DOHH2 (cell line): ENCODE results near the gene RASSF10.

ENCODE experiments used
- H3F3A ChIP-seq: fragments of 200-600 bp; sonication (generic), shearing (Covaris generic); 2 replicates; pipeline ENCODE4 v1.6.0; 2016; ENCODE audit warnings: antibody characterized with exemption, mild to moderate bottlenecking; ENCODE audit not compliant: control insufficient read depth, insufficient read depth
- H3K27ac ChIP-seq: fragments of 200-600 bp; sonication (generic); 2 replicates; pipeline ENCODE4 v1.5.1; 2014; ENCODE audit warnings: low read depth, mild to moderate bottlenecking, low read length, moderate library complexity
- H3K27me3 ChIP-seq: fragments of 200-600 bp; sonication (generic); 2 replicates; pipeline ENCODE4 v1.6.1; 2014; ENCODE audit warnings: mild to moderate bottlenecking, low read length, mixed read lengths; ENCODE audit not compliant: control insufficient read depth
- H3K36me3 ChIP-seq: fragments of 200-600 bp; sonication (generic); 2 replicates; pipeline ENCODE4 v1.6.1; 2014; ENCODE audit warnings: mild to moderate bottlenecking, low read length, moderate library complexity, mixed read lengths; ENCODE audit not compliant: control insufficient read depth
- H3K4me1 ChIP-seq: fragments of 200-600 bp; sonication (generic); 2 replicates; pipeline ENCODE4 v1.6.1; 2014; ENCODE audit warnings: mild to moderate bottlenecking, low read length, mixed read lengths; ENCODE audit not compliant: control insufficient read depth
- H3K4me2 ChIP-seq: fragments of 200-600 bp; sonication (generic); 2 replicates; pipeline ENCODE4 v1.6.0; 2014; ENCODE audit warnings: mild to moderate bottlenecking, low read length, moderate library complexity
- H3K4me3 ChIP-seq: fragments of 200-600 bp; sonication (generic); 2 replicates; pipeline ENCODE4 v1.5.1; 2014; ENCODE audit warnings: mild to moderate bottlenecking, low read length, mixed read lengths
- H3K79me2 ChIP-seq: fragments of 200-600 bp; sonication (generic); 2 replicates; pipeline ENCODE4 v1.6.1; 2014; ENCODE audit warnings: mild to moderate bottlenecking, low read length, mixed read lengths; ENCODE audit not compliant: control insufficient read depth
- H3K9me2 ChIP-seq: fragments of 200-600 bp; sonication (generic); replicated peaks from 2 replicates; pipeline ENCODE4 v1.6.1; 2014; ENCODE audit warnings: mild to moderate bottlenecking, low read length, mixed read lengths; ENCODE audit not compliant: control insufficient read depth
- H3K9me3 ChIP-seq: fragments of 200-600 bp; sonication (generic); 2 replicates; pipeline ENCODE4 v1.6.1; 2014; ENCODE audit warnings: antibody characterized with exemption, low read length, mixed read lengths; ENCODE audit not compliant: control insufficient read depth, insufficient read depth
- H4K20me1 ChIP-seq: fragments of 200-600 bp; sonication (generic); 2 replicates; pipeline ENCODE4 v1.6.0; 2014; ENCODE audit warnings: low read depth, mild to moderate bottlenecking, antibody characterized with exemption, low read length, moderate library complexity; ENCODE audit not compliant: control insufficient read depth, insufficient read depth
- EZH2phosphoT487 ChIP-seq: fragments of 200-600 bp; sonication (generic); IDR thresholded peaks from 2 replicates; pipeline ENCODE4 v1.6.1; 2017; ENCODE audit warnings: borderline replicate concordance, mild to moderate bottlenecking, antibody characterized with exemption, low read length, moderate library complexity, mixed read lengths
- TF ChIP-seq, protein P1 (sequence below): fragments of 200-600 bp; sonication (generic); IDR thresholded peaks from one replicate; pipeline ENCODE4 v1.5.1; 2014; ENCODE audit warnings: antibody characterized with exemption, mild to moderate bottlenecking, low read depth, low read length; ENCODE audit not compliant: poor library complexity, severe bottlenecking

The RASSF10 gene

DNA sequence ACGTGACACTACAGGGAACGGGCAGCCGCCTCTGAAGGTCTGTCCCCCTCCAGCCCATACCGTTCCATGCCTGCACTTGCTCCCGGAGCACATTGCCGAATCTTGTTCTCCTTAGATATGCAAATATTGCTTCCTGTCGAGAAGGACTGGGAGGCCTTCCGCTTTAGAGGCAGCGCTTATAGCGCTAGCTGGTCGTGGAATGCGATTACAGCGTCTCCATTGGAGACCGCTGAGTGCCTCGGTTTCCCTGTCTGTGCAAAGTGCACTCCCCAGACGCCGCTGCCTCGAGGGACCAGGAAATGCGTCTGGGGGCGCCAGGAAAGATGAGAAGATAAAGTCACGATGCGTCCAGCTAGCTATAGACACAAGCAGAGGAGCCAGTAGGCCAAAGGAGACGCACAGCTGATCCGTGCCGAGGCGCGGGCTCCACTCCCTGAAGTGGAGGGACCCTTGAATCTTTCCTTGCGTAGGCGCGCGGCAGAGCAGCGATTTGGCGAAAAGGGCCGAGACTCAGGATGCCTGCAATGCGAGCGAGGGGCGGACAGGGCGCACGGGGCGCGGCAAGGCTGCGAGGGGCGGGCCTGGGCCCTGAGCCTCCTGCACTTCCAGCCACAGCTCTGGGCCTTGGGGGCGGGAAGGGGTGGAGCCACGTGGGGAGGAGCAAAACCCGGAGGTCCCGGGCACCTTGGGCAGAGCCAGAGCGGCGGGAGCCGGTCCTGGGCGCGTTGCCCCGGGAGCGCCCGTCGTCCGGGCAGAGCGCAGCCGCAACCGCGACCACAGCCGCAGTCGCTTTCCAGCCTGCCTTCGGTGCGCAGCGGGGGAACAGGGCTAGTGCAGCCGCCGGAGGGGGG, at the start of gene RASSF10:
Gene RASSF10, plus strand, starts transcription at position 692 of the 851 bp plus-strand sequence. CDS start 261 bp downstream, outside the sequence.
- no peaks in the 10 kb centered on the region for H3K27me3 ChIP-seq
- H3K9me2 ChIP-seq = no peaks in the 10 kb centered on the region
- H3K27ac ChIP-seq = no peak within 1 kb of the TSS
- H3K36me3 ChIP-seq = no peaks in the 10 kb centered on the region
- TF ChIP-seq, protein P1, sequence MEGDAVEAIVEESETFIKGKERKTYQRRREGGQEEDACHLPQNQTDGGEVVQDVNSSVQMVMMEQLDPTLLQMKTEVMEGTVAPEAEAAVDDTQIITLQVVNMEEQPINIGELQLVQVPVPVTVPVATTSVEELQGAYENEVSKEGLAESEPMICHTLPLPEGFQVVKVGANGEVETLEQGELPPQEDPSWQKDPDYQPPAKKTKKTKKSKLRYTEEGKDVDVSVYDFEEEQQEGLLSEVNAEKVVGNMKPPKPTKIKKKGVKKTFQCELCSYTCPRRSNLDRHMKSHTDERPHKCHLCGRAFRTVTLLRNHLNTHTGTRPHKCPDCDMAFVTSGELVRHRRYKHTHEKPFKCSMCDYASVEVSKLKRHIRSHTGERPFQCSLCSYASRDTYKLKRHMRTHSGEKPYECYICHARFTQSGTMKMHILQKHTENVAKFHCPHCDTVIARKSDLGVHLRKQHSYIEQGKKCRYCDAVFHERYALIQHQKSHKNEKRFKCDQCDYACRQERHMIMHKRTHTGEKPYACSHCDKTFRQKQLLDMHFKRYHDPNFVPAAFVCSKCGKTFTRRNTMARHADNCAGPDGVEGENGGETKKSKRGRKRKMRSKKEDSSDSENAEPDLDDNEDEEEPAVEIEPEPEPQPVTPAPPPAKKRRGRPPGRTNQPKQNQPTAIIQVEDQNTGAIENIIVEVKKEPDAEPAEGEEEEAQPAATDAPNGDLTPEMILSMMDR = no peak
- no peak for TF ChIP-seq EZH2phosphoT487
- H3K4me1 ChIP-seq = no peaks in the 10 kb centered on the region
- no peak within 1 kb of the TSS for H3K4me3 ChIP-seq
- no peak within 1 kb of the TSS for H3K4me2 ChIP-seq
- H3K9me3 ChIP-seq = peaks cover 12% of the 10 kb centered on the region; the same call in 1 of the 2 replicates
- no peaks in the 10 kb centered on the region for H3F3A ChIP-seq
- no peaks in the 10 kb centered on the region for H3K79me2 ChIP-seq
- H4K20me1 ChIP-seq = no peaks in the 10 kb centered on the region

DNA sequence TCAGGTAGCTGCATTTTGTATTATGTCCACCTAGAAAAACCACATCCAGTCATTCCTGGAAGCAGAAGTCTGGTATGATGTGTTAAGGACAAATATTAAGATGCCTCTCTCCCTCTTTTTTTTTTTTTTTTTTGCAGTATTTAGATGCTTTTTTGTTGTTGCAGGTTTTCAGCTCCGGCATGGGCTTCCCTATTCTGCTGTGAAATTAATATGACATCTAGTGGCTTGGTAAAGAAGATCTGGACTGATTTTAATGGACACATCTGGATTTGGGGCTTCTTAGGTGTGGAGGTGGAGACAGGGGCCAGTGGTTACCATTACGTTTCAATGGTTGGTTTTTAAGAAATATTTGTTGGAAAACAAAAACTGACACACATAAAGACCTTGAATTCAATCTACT, 47.5 kb upstream of the RASSF10 start:
- H3K79me2 ChIP-seq = no peaks in the 10 kb centered on the region
- no peaks in the 10 kb centered on the region for H3K36me3 ChIP-seq
- no peaks in the 10 kb centered on the region for H4K20me1 ChIP-seq
- no peaks in the 10 kb centered on the region for H3K27me3 ChIP-seq
- no peaks in the 10 kb centered on the region for H3K9me2 ChIP-seq
- TF ChIP-seq, protein P1 = no peak
- TF ChIP-seq EZH2phosphoT487 = no peak
- H3F3A ChIP-seq = no peaks in the 10 kb centered on the region
- no peak overlapping the region for H3K27ac ChIP-seq
- no peaks in the 10 kb centered on the region for H3K9me3 ChIP-seq
- H3K4me1 ChIP-seq = no peaks in the 10 kb centered on the region
- H3K4me3 ChIP-seq = no peak overlapping the region
- no peak overlapping the region for H3K4me2 ChIP-seq

GRCh38 chr11:12962306-12962705, 46.8 kb upstream of the RASSF10 start:
- no peak for TF ChIP-seq EZH2phosphoT487
- TF ChIP-seq, protein P1 = no peak
- Histone ChIP-seq H3K4me1 (no peaks in the 10 kb centered on the region), H3K27ac (no peak overlapping the region), H3K4me2 (no peak overlapping the region), H3K27me3 (no peaks in the 10 kb centered on the region), H3K9me2 (no peaks in the 10 kb centered on the region), H3K36me3 (no peaks in the 10 kb centered on the region), H3K9me3 (no peaks in the 10 kb centered on the region), H4K20me1 (no peaks in the 10 kb centered on the region), H3K79me2 (no peaks in the 10 kb centered on the region), H3F3A (no peaks in the 10 kb centered on the region), H3K4me3 (no peak overlapping the region)
